Esophagus squamous epithelium (tissue), 5 donors: ENCODE results near the gene KCNJ10. TPM values are rescaled to one million over a fixed set of nuclear protein-coding genes. Genes with fewer than 3 reads are reported as not detected.

Source experiments
- DNase-seq: peaks from one replicate; lab custom pipeline; 2025; lab: John Stamatoyannopoulos, UW
- H3K27ac ChIP-seq, 4 donors: fragments of 200-600 bp; sonication (generic); one replicate each; pipeline ENCODE4 v1.5.1; 2016 to 2019; ENCODE audit warnings: mild to moderate bottlenecking in 1 of 4
- H3K27me3 ChIP-seq, 4 donors: fragments of 200-600 bp; sonication (generic); 1 replicate in 3 of 4; 2 replicates in 1 of 4; pipeline versions ENCODE4 v1.5.1 to v1.6.0; 2017 to 2021; ENCODE audit warnings: antibody characterized with exemption in 1 of 4
- H3K36me3 ChIP-seq, 3 donors: fragments of 200-600 bp; sonication (generic); one replicate each; pipeline ENCODE4 v1.5.1; 2016 to 2019
- H3K4me1 ChIP-seq, 3 donors: fragments of 200-600 bp; sonication (generic); one replicate each; pipeline ENCODE4 v1.5.1; 2017 to 2019
- H3K4me3 ChIP-seq, 4 donors: fragments of 200-600 bp; sonication (generic); 1 replicate in 3 of 4; 2 replicates in 1 of 4; pipeline ENCODE4 v1.5.1; 2016 to 2019; ENCODE audit warnings: mild to moderate bottlenecking in 2 of 4, moderate library complexity in 1 of 4
- H3K9me3 ChIP-seq, 3 donors: fragments of 200-600 bp; sonication (generic); one replicate each; pipeline ENCODE4 v1.5.1; 2016 to 2019
- POLR2A ChIP-seq, 4 donors: fragments of 450-650 bp; IDR thresholded peaks; one replicate each; pipeline ENCODE4 v1.6.1; 2017; ENCODE audit warnings: antibody characterized with exemption in 4 of 4, mild to moderate bottlenecking in 4 of 4, moderate library complexity in 3 of 4
- WGBS, 2 donors: methylation state at CpG; one replicate each; pipeline ENCODE4 v1.1.5; 2018; 5-methylcytosine and 5-hydroxymethylcytosine counted together
- intact Hi-C: fragments of 100-400 bp; cut with DNase I; formaldehyde crosslinking; loops from one replicate; pipeline ENCODE4 v1.15.0; 2022
- total RNA-seq, 4 donors: library from RNA; depleted of rRNA; stranded (reverse); fragments of >200 nt; gene quantifications; one replicate each; pipeline ENCODE4 v1.1.0, GENCODE V29; 2016
- TF ChIP-seq, protein P1 (sequence below), 6 experiments: fragments of 450-650 bp in 4 of 6; fragments of 200-600 bp in 2 of 6; sonication (generic) in 2 of 6; IDR thresholded peaks; one replicate each; pipeline ENCODE4 v1.5.1; 2016 to 2019; ENCODE audit warnings: antibody characterized with exemption in 6 of 6, mild to moderate bottlenecking in 4 of 6, moderate library complexity in 4 of 6
- donor health status: DM: yes; HTN: yes; CAD: no.

Gene KCNJ10
- total RNA-seq, 4 donors from 2014 or later: 0.59 TPM; not detected in 3

GRCh38 chr1:160099716-160100375 lies 29.9 kb upstream of the KCNJ10 start:
- WGBS, 2 donors: 100% methylated on average over 1 of the region's 2 CpGs; no CpG with 5 or more reads in 1 of the 2 donors
- TF ChIP-seq, protein P1, sequence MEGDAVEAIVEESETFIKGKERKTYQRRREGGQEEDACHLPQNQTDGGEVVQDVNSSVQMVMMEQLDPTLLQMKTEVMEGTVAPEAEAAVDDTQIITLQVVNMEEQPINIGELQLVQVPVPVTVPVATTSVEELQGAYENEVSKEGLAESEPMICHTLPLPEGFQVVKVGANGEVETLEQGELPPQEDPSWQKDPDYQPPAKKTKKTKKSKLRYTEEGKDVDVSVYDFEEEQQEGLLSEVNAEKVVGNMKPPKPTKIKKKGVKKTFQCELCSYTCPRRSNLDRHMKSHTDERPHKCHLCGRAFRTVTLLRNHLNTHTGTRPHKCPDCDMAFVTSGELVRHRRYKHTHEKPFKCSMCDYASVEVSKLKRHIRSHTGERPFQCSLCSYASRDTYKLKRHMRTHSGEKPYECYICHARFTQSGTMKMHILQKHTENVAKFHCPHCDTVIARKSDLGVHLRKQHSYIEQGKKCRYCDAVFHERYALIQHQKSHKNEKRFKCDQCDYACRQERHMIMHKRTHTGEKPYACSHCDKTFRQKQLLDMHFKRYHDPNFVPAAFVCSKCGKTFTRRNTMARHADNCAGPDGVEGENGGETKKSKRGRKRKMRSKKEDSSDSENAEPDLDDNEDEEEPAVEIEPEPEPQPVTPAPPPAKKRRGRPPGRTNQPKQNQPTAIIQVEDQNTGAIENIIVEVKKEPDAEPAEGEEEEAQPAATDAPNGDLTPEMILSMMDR (IDR thresholded peaks at IDR 0.05): no peak
- TF ChIP-seq POLR2A (IDR thresholded peaks at IDR 0.05): no peak
- peak overlapping the region; percentile 83 to 97 (median 94) for H3K27ac ChIP-seq
- peaks cover 0 to 5% (median 0%) of the 10 kb centered on the region in 3 donors for H3K36me3 ChIP-seq
- H3K4me1 ChIP-seq: peaks cover 23 to 77% (median 28%) of the 10 kb centered on the region in 3 donors
- intact Hi-C loops: loop anchor here (5.0 to 10.0 kb wide), 2 partner anchors 107 to 155 kb away; partner anchors contain the start of gene PEA15
- no peak for DNase-seq
- no peaks in the 10 kb centered on the region for H3K27me3 ChIP-seq
- no peak overlapping the region for H3K4me3 ChIP-seq
- no peaks in the 10 kb centered on the region for H3K9me3 ChIP-seq

DNA sequence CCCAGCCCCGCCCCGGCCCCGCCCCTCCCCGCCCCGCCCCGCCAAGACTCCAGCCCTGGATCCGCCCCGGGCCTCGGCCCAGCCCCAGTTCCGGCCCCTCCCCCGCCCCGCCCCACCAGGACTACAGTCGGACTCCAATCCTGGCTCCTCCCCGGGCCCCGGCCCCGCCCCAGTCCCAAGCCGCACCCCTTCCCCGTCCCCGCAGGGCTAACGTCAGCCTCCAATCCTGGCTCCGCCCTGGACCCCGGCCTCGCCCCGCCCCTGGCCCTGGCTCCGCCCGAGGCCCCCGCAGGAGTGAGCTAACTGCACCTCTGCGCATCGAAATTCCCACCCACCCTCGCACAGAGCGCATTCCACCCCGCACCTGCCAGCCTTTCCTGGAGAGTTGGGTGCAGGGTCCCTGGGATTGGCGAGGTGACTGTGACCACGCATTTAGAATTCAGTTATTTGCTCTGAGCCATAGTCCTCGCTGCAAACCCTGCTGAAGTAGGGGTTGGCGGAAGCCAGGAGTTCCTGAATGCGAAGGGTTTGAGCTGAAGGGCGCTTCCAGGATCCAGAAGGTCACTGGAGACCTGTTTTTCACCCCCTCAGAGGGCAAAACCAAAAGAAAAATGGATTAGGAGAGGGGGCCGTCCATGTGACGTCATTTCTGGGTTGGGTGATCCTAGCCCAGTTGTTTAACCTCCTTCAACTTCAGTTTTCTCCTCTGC lies 29.0 kb upstream of the KCNJ10 start:
- DNase-seq: peak; percentile 97
- intact Hi-C loops: loop anchor here (10.0 kb wide), 1 partner anchor 156 kb away; no protein-coding TSS in a partner anchor
- Histone ChIP-seq H3K27ac (peak overlapping the region; percentile 83 to 97 (median 94)), H3K36me3 (peaks cover 0 to 13% (median 1%) of the 10 kb centered on the region in 3 donors), H3K4me1 (peaks cover 23 to 69% (median 28%) of the 10 kb centered on the region in 3 donors), H3K4me3 (peak overlapping the region; percentile 33 to 94 (median 85)), H3K9me3 (no peaks in the 10 kb centered on the region), H3K27me3 (no peaks in the 10 kb centered on the region)
- 15 to 29% methylated on average over 6 to 8 of the region's 40 CpGs for WGBS, 2 donors
- TF ChIP-seq, protein P1 (IDR thresholded peaks at IDR 0.05): no peak
- TF ChIP-seq POLR2A (IDR thresholded peaks at IDR 0.05): peak in 1 of 4 donors; percentile 59

DNA sequence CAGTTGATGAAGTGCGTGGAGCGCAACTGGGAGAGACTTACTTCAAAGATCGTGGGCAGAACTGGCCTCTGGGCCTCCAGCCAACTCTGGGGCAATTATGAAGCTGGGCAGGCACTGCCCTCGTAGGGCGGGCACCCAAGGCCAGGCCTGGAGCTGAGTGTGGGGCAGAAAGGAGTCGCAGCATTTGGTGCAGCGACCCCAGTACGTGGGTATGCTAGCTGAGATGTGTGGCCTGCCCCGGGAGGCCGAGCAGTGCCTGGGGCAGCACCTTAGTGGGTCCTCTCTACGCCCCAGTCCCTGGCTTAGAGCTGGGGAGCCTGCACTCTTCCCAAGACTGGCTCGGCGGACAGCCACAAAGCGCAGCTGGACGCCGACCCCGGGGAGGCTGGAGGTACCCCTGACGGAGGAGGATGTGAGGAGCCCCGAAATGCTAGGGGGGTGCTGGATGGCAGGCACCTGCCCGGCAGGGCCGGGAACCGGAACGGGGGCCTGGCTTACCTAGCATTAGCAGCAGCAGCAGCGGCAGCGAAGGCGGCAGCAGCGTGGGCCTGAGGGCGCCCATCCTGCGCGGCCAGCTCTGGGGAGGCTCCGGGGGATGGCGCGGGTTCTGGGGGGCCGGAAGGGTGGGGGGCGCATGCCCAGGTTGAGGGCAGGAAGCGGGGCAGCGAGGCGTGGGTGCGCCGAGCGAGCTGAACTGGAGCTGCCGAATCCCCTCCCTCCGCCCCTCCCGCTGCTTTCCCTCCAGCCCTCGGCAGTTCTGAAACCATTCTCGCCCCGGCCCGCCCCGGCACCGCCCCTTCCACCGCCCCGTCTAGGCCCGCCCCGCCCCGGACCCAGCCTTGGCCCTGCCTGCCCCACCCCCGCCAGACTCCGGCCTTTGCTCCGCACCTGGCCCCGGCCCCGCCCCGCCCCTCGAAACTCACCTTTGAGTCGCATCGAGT lies 28.2 kb upstream of the KCNJ10 start, which contains the start of gene IGSF8:
TSS of gene IGSF8 (minus strand) at position 709 of the 941 bp plus-strand sequence. CDS start at position 562, 147 bp downstream.
- 4 to 13% methylated on average over 3 to 29 of the region's 64 CpGs for WGBS, 2 donors
- H3K4me1 ChIP-seq: peaks cover 23 to 61% (median 28%) of the 10 kb centered on the region in 3 donors
- TF ChIP-seq, protein P1 (IDR thresholded peaks at IDR 0.05): no peak
- peak in 2 of 4 donors; percentile 36 to 63 for TF ChIP-seq POLR2A (IDR thresholded peaks at IDR 0.05)
- no peaks in the 10 kb centered on the region for H3K27me3 ChIP-seq
- H3K4me3 ChIP-seq: peak within 1 kb of the TSS; percentile 55 to 94 (median 85)
- H3K36me3 ChIP-seq: peaks cover 0 to 22% (median 5%) of the 10 kb centered on the region in 3 donors
- H3K27ac ChIP-seq: peak within 1 kb of the TSS; percentile 83 to 97 (median 94)
- no peaks in the 10 kb centered on the region for H3K9me3 ChIP-seq
- peak; percentile 97 for DNase-seq
- intact Hi-C loops: loop anchor here (10.0 kb wide), 1 partner anchor 157 kb away; no protein-coding TSS in a partner anchor

GRCh38 chr1:160097151-160097910 lies 27.4 kb upstream of the KCNJ10 start:
- Histone ChIP-seq H3K4me1 (peaks cover 23 to 52% (median 28%) of the 10 kb centered on the region in 3 donors), H3K4me3 (peak overlapping the region; percentile 55 to 94 (median 85)), H3K36me3 (peaks cover 0 to 30% (median 5%) of the 10 kb centered on the region in 3 donors), H3K9me3 (no peaks in the 10 kb centered on the region), H3K27ac (peak overlapping the region; percentile 83 to 97 (median 94)), H3K27me3 (no peaks in the 10 kb centered on the region)
- TF ChIP-seq, protein P1 (IDR thresholded peaks at IDR 0.05): no peak
- no peak for TF ChIP-seq POLR2A (IDR thresholded peaks at IDR 0.05)
- intact Hi-C loops: loop anchor here (10.0 kb wide), 1 partner anchor 157 kb away; no protein-coding TSS in a partner anchor
- DNase-seq: no peak
- WGBS, 2 donors: 48 to 75% methylated on average over 3 to 4 of the region's 5 CpGs
